H1 (cell line): ENCODE data around the gene EDEM2. TPM values are rescaled to one million over a fixed set of nuclear protein-coding genes. Genes with fewer than 3 reads are reported as not detected.
"Not testable (repeated sequence)": the region's sequence is repeated elsewhere in the genome, so short reads cannot be mapped to it uniquely, and the experiment has no call there.

ENCODE experiments used
- CTCF ChIA-PET: fragments of 300-600 bp; sonication (Branson Sonifier 250); formaldehyde crosslinking; loops from one replicate; lab custom pipeline; 2021; ENCODE audit not compliant: partially characterized antibody; lab: Charles Lee
- POLR2A ChIA-PET: fragments of 300-600 bp; sonication (Branson Sonifier 250); formaldehyde crosslinking; loops from one replicate; lab custom pipeline; 2021; ENCODE audit warnings: inconsistent platforms; ENCODE audit not compliant: partially characterized antibody; lab: Charles Lee
- DNase-seq, 2 experiments: peaks; one replicate each; pipeline versions ENCODE4 v3.0.0 to v3.0.0-alpha.2; 2010 to 2022; ENCODE audit warnings: low spot score in 2 of 2, low read depth in 1 of 2, mixed read lengths in 1 of 2
- FAIRE-seq: peaks from 2 replicates; lab custom pipeline; 2011; peaks lifted over from hg19 to GRCh38; lab: Jason Lieb, UNC
- H2AFZ ChIP-seq: 2 replicates; pipeline ENCODE4 v1.8.1; 2012; ENCODE audit warnings: low read length, inconsistent platforms
- H2AK5ac ChIP-seq: 2 replicates; pipeline ENCODE4 v1.6.1; 2013; ENCODE audit warnings: low read depth, low read length
- H2BK120ac ChIP-seq: replicated peaks from 2 replicates; pipeline ENCODE3; 2013; ENCODE audit warnings: low read depth, low read length, inconsistent platforms
- H2BK12ac ChIP-seq: 2 replicates; pipeline ENCODE4 v1.6.1; 2013; ENCODE audit warnings: low read depth, low read length
- H2BK15ac ChIP-seq: 2 replicates; pipeline ENCODE4 v1.6.1; 2013; ENCODE audit warnings: low read length
- H2BK20ac ChIP-seq: 2 replicates; pipeline ENCODE4 v1.6.1; 2013; ENCODE audit warnings: low read length
- H2BK5ac ChIP-seq: 2 replicates; pipeline ENCODE4 v1.6.1; 2013; ENCODE audit warnings: low read depth, low read length
- H3K14ac ChIP-seq: 2 replicates; pipeline ENCODE4 v1.6.1; 2013; ENCODE audit warnings: inconsistent platforms; ENCODE audit not compliant: insufficient read length
- H3K18ac ChIP-seq: 2 replicates; pipeline ENCODE4 v1.6.1; 2013; ENCODE audit warnings: low read length; ENCODE audit errors: extremely low read depth
- H3K23ac ChIP-seq: 2 replicates; pipeline ENCODE4 v1.6.1; 2013; ENCODE audit warnings: inconsistent platforms; ENCODE audit not compliant: insufficient read length
- H3K23me2 ChIP-seq: 2 replicates; pipeline ENCODE4 v1.6.1; 2013; ENCODE audit warnings: low read depth, low read length
- H3K27ac ChIP-seq: 2 replicates; pipeline ENCODE4 v1.6.1; 2011; ENCODE audit warnings: low read depth, low read length, inconsistent platforms
- H3K27me3 ChIP-seq, 4 experiments: replicated peaks in 1 of 4; 1 replicate in 1 of 4; 2 replicates in 3 of 4; pipeline versions ENCODE4 v1.6.1 to v1.8.1; 2011 to 2013; ENCODE audit warnings: low read length in 3 of 4, mild to moderate bottlenecking in 3 of 4, inconsistent platforms in 2 of 4, mixed read lengths in 2 of 4, moderate library complexity in 1 of 4; ENCODE audit not compliant: control insufficient read depth in 3 of 4, insufficient read depth in 3 of 4; ENCODE audit errors: extremely low read depth in 1 of 4
- H3K36me3 ChIP-seq, 4 experiments: 2 replicates each; pipeline versions ENCODE4 v1.6.1 to v1.8.1; 2011 to 2013; ENCODE audit warnings: mild to moderate bottlenecking in 4 of 4, low read length in 3 of 4, moderate library complexity in 2 of 4, control low read depth in 1 of 4, inconsistent platforms in 1 of 4; ENCODE audit not compliant: insufficient read depth in 4 of 4, control insufficient read depth in 2 of 4
- H3K4ac ChIP-seq: replicated peaks from 2 replicates; pipeline ENCODE3; 2013; ENCODE audit warnings: low read length, low read depth, mixed read lengths, inconsistent platforms; ENCODE audit not compliant: insufficient read length
- H3K4me1 ChIP-seq, 4 experiments: replicated peaks in 1 of 4; 1 replicate in 1 of 4; 2 replicates in 3 of 4; pipeline versions ENCODE4 v1.6.1 to v1.8.1; 2011 to 2013; ENCODE audit warnings: low read length in 3 of 4, inconsistent platforms in 2 of 4, mixed read lengths in 1 of 4; ENCODE audit not compliant: insufficient read depth in 4 of 4, control insufficient read depth in 3 of 4
- H3K4me2 ChIP-seq, 2 experiments: 2 replicates each; pipeline versions ENCODE4 v1.6.1 to v1.8.1; 2011 to 2013; ENCODE audit warnings: low read depth in 2 of 2, low read length in 2 of 2, control low read depth in 1 of 2, inconsistent platforms in 1 of 2, mild to moderate bottlenecking in 1 of 2; ENCODE audit not compliant: insufficient read depth in 1 of 2
- H3K4me3 ChIP-seq, 4 experiments: fragments of 200-600, 300-600 bp in 1 of 4; sonication (generic), shearing (Covaris generic), sonication (Bioruptor Twin) in 1 of 4; 2 replicates each; pipeline versions ENCODE4 v1.5.1 to v1.8.1; 2011 to 2016; ENCODE audit warnings: low read length in 4 of 4, low read depth in 3 of 4, control low read depth in 2 of 4, inconsistent platforms in 2 of 4, mild to moderate bottlenecking in 2 of 4, mixed read lengths in 1 of 4, moderate library complexity in 1 of 4; ENCODE audit not compliant: insufficient read depth in 2 of 4; ENCODE audit errors: extremely low read depth in 1 of 4
- H3K56ac ChIP-seq: replicated peaks from 2 replicates; pipeline ENCODE3; 2013; ENCODE audit warnings: low read depth, mild to moderate bottlenecking, mixed read lengths, low read length, inconsistent platforms; ENCODE audit not compliant: insufficient read length
- H3K79me1 ChIP-seq: 2 replicates; pipeline ENCODE4 v1.6.1; 2013; ENCODE audit warnings: low read depth, low read length, control low read depth
- H3K79me2 ChIP-seq, 2 experiments: 2 replicates each; pipeline versions ENCODE4 v1.6.1 to v1.8.1; 2012 to 2013; ENCODE audit warnings: low read length in 2 of 2, mild to moderate bottlenecking in 2 of 2, inconsistent platforms in 1 of 2; ENCODE audit not compliant: insufficient read depth in 2 of 2, control insufficient read depth in 1 of 2
- H3K9ac ChIP-seq, 4 experiments: replicated peaks in 1 of 4; 1 replicate in 1 of 4; 2 replicates in 3 of 4; pipeline versions ENCODE4 v1.6.1 to v1.8.1; 2011 to 2013; ENCODE audit warnings: low read depth in 3 of 4, low read length in 3 of 4, control low read depth in 2 of 4, mild to moderate bottlenecking in 2 of 4, moderate library complexity in 2 of 4, inconsistent platforms in 1 of 4; ENCODE audit errors: extremely low read depth in 1 of 4
- H3K9me3 ChIP-seq, 2 experiments: 2 replicates each; pipeline versions ENCODE4 v1.6.1 to v1.8.1; 2012 to 2013; ENCODE audit warnings: mild to moderate bottlenecking in 2 of 2, moderate library complexity in 2 of 2, control low read depth in 1 of 2, inconsistent platforms in 1 of 2, low read depth in 1 of 2, low read length in 1 of 2, mixed read lengths in 1 of 2; ENCODE audit not compliant: insufficient read depth in 2 of 2
- H4K20me1 ChIP-seq, 2 experiments: replicated peaks in 1 of 2; 2 replicates each; pipeline versions ENCODE3 to v1.8.1; 2011 to 2013; ENCODE audit warnings: inconsistent platforms in 2 of 2, low read length in 2 of 2, mild to moderate bottlenecking in 1 of 2; ENCODE audit not compliant: insufficient read depth in 2 of 2, control insufficient read depth in 1 of 2
- H4K5ac ChIP-seq: 2 replicates; pipeline ENCODE4 v1.6.1; 2013; ENCODE audit warnings: low read length, low read depth, mixed read lengths, inconsistent platforms; ENCODE audit not compliant: insufficient read length
- H4K8ac ChIP-seq: 2 replicates; pipeline ENCODE4 v1.8.0; 2013; ENCODE audit warnings: mild to moderate bottlenecking, moderate library complexity, low read length, inconsistent platforms; ENCODE audit not compliant: insufficient read depth; ENCODE audit errors: extremely low read depth
- H4K91ac ChIP-seq: replicated peaks from 2 replicates; pipeline ENCODE3; 2013; ENCODE audit warnings: low read length, mixed read lengths, inconsistent platforms; ENCODE audit not compliant: insufficient read length
- WGBS, 2 experiments: shearing (Covaris generic) in 1 of 2; methylation state at CpG; one replicate each; pipeline versions ENCODE4 v1.1.6 to v1.1.7; 2013 to 2015; ENCODE audit warnings: low lambda C conversion rate in 2 of 2, mixed read lengths in 2 of 2, inconsistent platforms in 1 of 2, low coverage in 1 of 2, missing lambda C conversion rate in 1 of 2; ENCODE audit not compliant: insufficient replicate concordance in 2 of 2, insufficient coverage in 1 of 2, insufficient read length in 1 of 2; ENCODE audit errors: extremely low coverage in 1 of 2, missing lambda C conversion rate in 1 of 2; 5-methylcytosine and 5-hydroxymethylcytosine counted together
- polyA plus RNA-seq, 7 experiments: library from polyadenylated mRNA; depleted of rRNA in 3 of 7; stranded (reverse) in 5 of 7; unstranded in 2 of 7; fragments of >200 nt in 5 of 7; fragments of 200-250 nt in 2 of 7; gene quantifications; 1 replicate in 5 of 7; 2 replicates in 1 of 7; 4 replicates in 1 of 7; pipeline versions ENCODE4 v1.2.1 to v1.2.3, GENCODE V29; 2011 to 2013; ENCODE audit warnings: missing spikeins in 2 of 7, mixed read lengths in 2 of 7
- total RNA-seq: library from RNA; stranded (reverse); fragmentation: NEBNext Ultra II Directional; extraction: Animal tissue kit (Norgen Biotek cat#: 25700); gene quantifications from 2 replicates; pipeline ENCODE4 v1.2.1, GENCODE V29; 2021

EDEM2 gene
- total and polyA plus RNA-seq, 2 of the 8 experiments (the other 6 are each of a cell fraction or from before 2014, with no cell fraction given) = 15.2 to 19.6 TPM

DNA sequence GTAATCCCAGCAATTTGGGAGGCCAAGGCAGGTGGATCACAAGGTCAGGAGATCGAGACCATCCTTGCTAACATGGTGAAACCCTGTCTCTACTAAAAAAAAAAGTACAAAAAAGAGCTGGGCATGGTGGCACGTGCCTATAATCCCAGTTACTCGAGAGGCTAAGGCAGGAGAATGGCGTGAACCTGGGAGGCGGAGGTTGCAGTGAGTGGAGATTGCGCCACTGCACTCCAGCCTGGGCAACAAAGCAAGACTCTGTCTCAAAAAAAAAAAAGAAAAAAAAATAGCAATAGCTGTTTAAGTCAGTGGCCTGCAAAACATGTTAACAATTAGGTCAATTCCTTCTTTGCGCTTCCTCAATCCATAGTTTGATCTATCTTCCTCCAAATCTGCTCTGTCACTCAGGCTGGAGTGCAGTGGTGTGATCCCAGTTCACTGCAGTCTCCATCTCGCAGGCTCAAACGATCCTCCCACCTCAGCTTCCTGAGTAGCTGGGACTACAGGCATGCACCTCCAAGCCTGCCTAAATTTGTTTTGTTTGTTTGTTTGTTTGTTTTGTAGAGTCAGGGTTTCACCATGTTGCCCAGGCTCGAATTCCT, 39.7 kb upstream of the EDEM2 start:
- H2BK20ac ChIP-seq, H2BK5ac ChIP-seq, H4K20me1 ChIP-seq, H2BK120ac ChIP-seq, POLR2A ChIA-PET, H4K5ac ChIP-seq, H3K79me2 ChIP-seq, H3K36me3 ChIP-seq, H3K23ac ChIP-seq, H4K8ac ChIP-seq, H3K23me2 ChIP-seq, H2BK15ac ChIP-seq, H2BK12ac ChIP-seq, DNase-seq, FAIRE-seq, H3K27me3 ChIP-seq, H2AK5ac ChIP-seq, H3K4ac ChIP-seq, H3K9me3 ChIP-seq, H2AFZ ChIP-seq, H3K4me1 ChIP-seq, H3K14ac ChIP-seq, H3K18ac ChIP-seq, H4K91ac ChIP-seq, H3K4me3 ChIP-seq, H3K9ac ChIP-seq, H3K79me1 ChIP-seq, H3K56ac ChIP-seq, H3K27ac ChIP-seq, H3K4me2 ChIP-seq: not testable (repeated sequence)
- WGBS, 2 experiments = 91% methylated on average over 10 of the region's 10 CpGs; no CpG with 5 or more reads in 1 of the 2 experiments
- CTCF ChIA-PET = interaction anchor here (0.6 to 1.5 kb wide), 2 partner anchors 23 to 40 kb away, joined by 3 to 6 read pairs; partner anchors contain the start of gene EDEM2
